Hepatocyte (in vitro differentiated cells): ENCODE data around the gene OLFML3. TPM values are rescaled to one million over a fixed set of nuclear protein-coding genes. Genes with fewer than 3 reads are reported as not detected.

Source experiments
- DNase-seq: peaks from one replicate; pipeline ENCODE4 v3.0.0-alpha.2; 2016; ENCODE audit warnings: low spot score
- H2AFZ ChIP-seq: fragments of 200-600 bp; sonication (generic); 2 replicates; pipeline ENCODE4 v1.6.0; 2016; ENCODE audit warnings: antibody characterized with exemption, mild to moderate bottlenecking
- H3K27ac ChIP-seq: fragments of 200-600 bp; sonication (generic); 2 replicates; pipeline ENCODE4 v1.5.1; 2016; ENCODE audit warnings: mild to moderate bottlenecking
- H3K27me3 ChIP-seq: fragments of 200-600 bp; sonication (generic); 2 replicates; pipeline ENCODE4 v1.6.1; 2016
- H3K36me3 ChIP-seq: fragments of 200-600 bp; sonication (generic); replicated peaks from 2 replicates; pipeline ENCODE4 v1.5.1; 2016; ENCODE audit warnings: low read depth; ENCODE audit not compliant: insufficient read depth
- H3K4me1 ChIP-seq: fragments of 200-600 bp; sonication (generic); 2 replicates; pipeline ENCODE4 v1.5.1; 2016; ENCODE audit warnings: mild to moderate bottlenecking, moderate library complexity; ENCODE audit not compliant: insufficient read depth
- H3K4me2 ChIP-seq: fragments of 200-600 bp; sonication (generic); 2 replicates; pipeline ENCODE4 v1.6.0; 2016
- H3K4me3 ChIP-seq: fragments of 200-600 bp; sonication (generic); 2 replicates; pipeline ENCODE4 v1.5.1; 2016; ENCODE audit warnings: mild to moderate bottlenecking
- H3K79me2 ChIP-seq: fragments of 200-600 bp; sonication (generic); 2 replicates; pipeline ENCODE4 v1.6.0; 2017; ENCODE audit warnings: mild to moderate bottlenecking
- H3K9me2 ChIP-seq: fragments of 200-600 bp; sonication (generic); replicated peaks from 2 replicates; pipeline ENCODE4 v1.6.0; 2017; ENCODE audit warnings: mild to moderate bottlenecking; ENCODE audit not compliant: insufficient read depth
- H3K9me3 ChIP-seq: fragments of 200-600 bp; sonication (generic); 2 replicates; pipeline ENCODE4 v1.5.1; 2016; ENCODE audit warnings: low read depth, mild to moderate bottlenecking
- H4K20me1 ChIP-seq: fragments of 200-600 bp; sonication (generic); 2 replicates; pipeline ENCODE4 v1.6.0; 2016; ENCODE audit warnings: mild to moderate bottlenecking; ENCODE audit not compliant: insufficient read depth, poor library complexity, severe bottlenecking
- CTCF ChIP-seq: fragments of 200-600 bp; sonication (generic); IDR thresholded peaks from 2 replicates; pipeline ENCODE4 v1.5.1; 2016; ENCODE audit warnings: antibody characterized with exemption, mild to moderate bottlenecking; ENCODE audit not compliant: poor library complexity
- EZH2 ChIP-seq: fragments of 200-600 bp; sonication (generic); IDR thresholded peaks from 2 replicates; pipeline ENCODE4 v1.6.1; 2016; ENCODE audit warnings: antibody characterized with exemption, mild to moderate bottlenecking, borderline replicate concordance
- EZH2phosphoT487 ChIP-seq: fragments of 200-600 bp; sonication (generic); IDR thresholded peaks from one replicate; pipeline ENCODE4 v1.6.1; 2018; ENCODE audit warnings: antibody characterized with exemption, mild to moderate bottlenecking, low read depth, moderate library complexity; ENCODE audit not compliant: unreplicated experiment, severe bottlenecking
- WGBS: methylation state at CpG from one replicate; pipeline ENCODE4 v1.1.6; 2016; ENCODE audit warnings: low lambda C conversion rate; ENCODE audit errors: missing lambda C conversion rate; 5-methylcytosine and 5-hydroxymethylcytosine counted together
- polyA plus RNA-seq: library from polyadenylated mRNA; unstranded; fragments of >200 nt; fragmentation: Nextera tagmentation; extraction: Ambion mirVana; gene quantifications from 2 replicates; pipeline ENCODE4 v1.2.1, GENCODE V29; 2016
- total RNA-seq: library from RNA; depleted of rRNA; stranded (reverse); fragments of >200 nt; gene quantifications from 2 replicates; pipeline ENCODE4 v1.2.3, GENCODE V29; 2014

The OLFML3 gene
- total and polyA plus RNA-seq, 2 experiments from 2014 or later: 441 to 494 TPM

DNA sequence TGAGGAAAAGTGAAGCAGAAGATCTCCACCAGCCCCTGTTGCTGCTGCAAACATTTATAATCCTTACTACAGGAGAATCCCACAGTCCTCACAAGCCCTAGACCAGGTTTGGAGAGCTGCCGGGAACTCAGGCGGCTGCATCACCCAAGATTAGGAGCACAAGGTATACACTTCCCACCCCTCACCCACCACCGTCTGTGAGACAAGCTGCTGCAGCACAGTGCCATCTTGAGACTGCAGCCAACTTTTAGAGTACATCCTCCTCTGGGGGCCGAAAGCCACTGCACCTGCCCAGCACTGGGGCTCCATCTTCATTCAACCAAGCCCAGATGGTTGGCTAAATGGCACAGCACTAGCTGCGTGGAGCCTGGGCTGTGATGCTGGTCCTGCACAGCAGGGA, 13.8 kb downstream of the OLFML3 start:
- H4K20me1 ChIP-seq: no peaks in the 10 kb centered on the region
- DNase-seq: no peak
- WGBS: 91% methylated on average over 5 of the region's 5 CpGs
- no peak overlapping the region for H3K4me2 ChIP-seq
- H3K4me1 ChIP-seq: no peaks in the 10 kb centered on the region
- no peak overlapping the region for H2AFZ ChIP-seq
- TF ChIP-seq CTCF (no peak), EZH2phosphoT487 (no peak), EZH2 (no peak)
- no peaks in the 10 kb centered on the region for H3K79me2 ChIP-seq
- H3K9me2 ChIP-seq: no peaks in the 10 kb centered on the region
- no peaks in the 10 kb centered on the region for H3K36me3 ChIP-seq
- H3K4me3 ChIP-seq: no peak overlapping the region
- H3K9me3 ChIP-seq: peaks cover 9% of the 10 kb centered on the region
- no peaks in the 10 kb centered on the region for H3K27me3 ChIP-seq
- H3K27ac ChIP-seq: no peak overlapping the region

GRCh38 chr1:113993766-113994165, 14.5 kb downstream of the OLFML3 start:
- TF ChIP-seq EZH2phosphoT487 (no peak), EZH2 (no peak), CTCF (no peak)
- Histone ChIP-seq H3K27ac (no peak overlapping the region), H3K9me3 (peaks cover 9% of the 10 kb centered on the region), H3K79me2 (no peaks in the 10 kb centered on the region), H3K4me3 (no peak overlapping the region), H4K20me1 (no peaks in the 10 kb centered on the region), H2AFZ (no peak overlapping the region), H3K36me3 (no peaks in the 10 kb centered on the region), H3K4me1 (no peaks in the 10 kb centered on the region), H3K4me2 (no peak overlapping the region), H3K27me3 (no peaks in the 10 kb centered on the region), H3K9me2 (no peaks in the 10 kb centered on the region)
- 100% methylated on average over 2 of the region's 2 CpGs for WGBS
- no peak for DNase-seq

- Histone ChIP-seq H3K9me3 (peaks cover 9% of the 10 kb centered on the region), H4K20me1 (no peaks in the 10 kb centered on the region), H3K27me3 (no peaks in the 10 kb centered on the region), H3K4me2 (no peak overlapping the region), H3K4me1 (no peaks in the 10 kb centered on the region), H3K9me2 (no peaks in the 10 kb centered on the region), H3K36me3 (no peaks in the 10 kb centered on the region), H3K4me3 (no peak overlapping the region), H2AFZ (no peak overlapping the region), H3K27ac (no peak overlapping the region), H3K79me2 (no peaks in the 10 kb centered on the region)
- no peak for DNase-seq
- TF ChIP-seq EZH2: no peak
- TF ChIP-seq EZH2phosphoT487: no peak
- no peak for TF ChIP-seq CTCF
- WGBS: 98% methylated on average over 2 of the region's 2 CpGs
Measured at GRCh38 chr1:113995382-113995781, 16.1 kb downstream of the OLFML3 start.

DNA sequence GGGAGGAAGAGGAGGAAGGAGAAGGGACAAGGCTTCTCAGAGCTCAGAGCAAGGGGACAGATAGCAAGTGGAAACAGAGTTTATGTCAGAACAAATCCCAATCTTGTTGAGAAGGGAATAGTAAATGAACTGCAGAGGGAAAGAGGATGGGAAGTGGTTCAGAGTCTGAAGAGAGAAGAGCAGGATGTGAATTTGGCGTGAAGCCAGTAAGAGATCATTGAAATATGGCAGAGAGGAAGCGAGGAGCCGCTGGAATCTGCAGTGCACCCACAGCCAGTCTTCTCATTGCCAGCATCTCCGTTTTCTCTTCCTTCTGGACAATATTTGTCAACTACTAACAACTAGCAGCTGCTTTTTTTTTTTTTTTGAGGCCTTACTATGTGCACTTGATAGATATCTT, 19.1 kb downstream of the OLFML3 start:
- DNase-seq: peak; percentile 32
- Histone ChIP-seq H3K36me3 (no peaks in the 10 kb centered on the region), H2AFZ (no peak overlapping the region), H3K27ac (no peak overlapping the region), H3K79me2 (no peaks in the 10 kb centered on the region), H3K9me3 (peaks cover 9% of the 10 kb centered on the region), H3K4me3 (no peak overlapping the region), H3K4me2 (no peak overlapping the region), H3K9me2 (no peaks in the 10 kb centered on the region), H3K4me1 (peaks cover 10% of the 10 kb centered on the region), H4K20me1 (no peaks in the 10 kb centered on the region), H3K27me3 (no peaks in the 10 kb centered on the region)
- 67% methylated on average over 4 of the region's 4 CpGs for WGBS
- TF ChIP-seq EZH2phosphoT487 (no peak), CTCF (no peak), EZH2 (no peak)
